ENCODE data around the gene SAPCD2. TPM values are rescaled to one million over a fixed set of nuclear protein-coding genes. Genes with fewer than 3 reads are reported as not detected.

Gene SAPCD2
- total RNA-seq, 1 experiment from 2014 or later = 29.8 TPM

DNA sequence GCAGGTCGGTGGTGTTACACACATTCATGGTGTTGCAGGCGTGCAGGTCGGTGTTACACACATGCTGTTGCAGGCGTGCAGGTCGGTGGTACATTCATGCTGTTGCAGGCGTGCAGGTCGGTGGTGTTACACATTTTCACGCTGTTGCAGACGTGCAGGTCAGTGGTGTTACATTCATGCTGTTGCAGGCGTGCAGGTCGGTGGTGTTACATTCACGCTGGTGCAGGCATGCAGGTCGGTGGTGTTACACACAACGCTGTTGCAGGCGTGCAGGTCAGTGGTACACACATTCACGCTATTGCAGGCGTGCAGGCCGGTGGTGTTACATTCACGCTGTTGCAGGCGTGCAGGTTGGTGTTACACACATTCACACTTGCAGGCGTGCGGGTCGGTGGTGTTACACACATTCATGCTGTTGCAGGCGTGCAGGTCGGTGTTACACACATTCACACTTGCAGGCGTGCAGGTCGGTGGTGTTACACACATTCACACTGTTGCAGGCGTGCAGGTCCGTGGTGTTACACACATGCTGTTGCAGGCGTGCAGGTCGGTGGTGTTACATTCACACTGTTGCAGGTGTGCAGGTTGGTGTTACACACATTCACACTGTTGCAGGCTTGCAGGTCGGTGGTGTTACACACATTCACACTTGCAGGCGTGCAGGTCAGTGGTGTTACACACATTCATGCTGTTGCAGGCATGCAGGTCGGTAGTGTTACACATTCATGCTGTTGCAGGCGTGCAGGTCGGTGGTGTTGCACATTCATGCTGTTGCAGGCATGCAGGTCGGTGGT lies 33.0 kb upstream of the SAPCD2 start:
- no peak overlapping the region for H2BK5ac ChIP-seq (ENCODE audit: insufficient read length, low read length)
- no peak overlapping the region for H2BK20ac ChIP-seq (ENCODE audit: low read depth, low read length, poor library complexity, severe bottlenecking)
- DNase-seq = no peak
- TF ChIP-seq, protein P1, sequence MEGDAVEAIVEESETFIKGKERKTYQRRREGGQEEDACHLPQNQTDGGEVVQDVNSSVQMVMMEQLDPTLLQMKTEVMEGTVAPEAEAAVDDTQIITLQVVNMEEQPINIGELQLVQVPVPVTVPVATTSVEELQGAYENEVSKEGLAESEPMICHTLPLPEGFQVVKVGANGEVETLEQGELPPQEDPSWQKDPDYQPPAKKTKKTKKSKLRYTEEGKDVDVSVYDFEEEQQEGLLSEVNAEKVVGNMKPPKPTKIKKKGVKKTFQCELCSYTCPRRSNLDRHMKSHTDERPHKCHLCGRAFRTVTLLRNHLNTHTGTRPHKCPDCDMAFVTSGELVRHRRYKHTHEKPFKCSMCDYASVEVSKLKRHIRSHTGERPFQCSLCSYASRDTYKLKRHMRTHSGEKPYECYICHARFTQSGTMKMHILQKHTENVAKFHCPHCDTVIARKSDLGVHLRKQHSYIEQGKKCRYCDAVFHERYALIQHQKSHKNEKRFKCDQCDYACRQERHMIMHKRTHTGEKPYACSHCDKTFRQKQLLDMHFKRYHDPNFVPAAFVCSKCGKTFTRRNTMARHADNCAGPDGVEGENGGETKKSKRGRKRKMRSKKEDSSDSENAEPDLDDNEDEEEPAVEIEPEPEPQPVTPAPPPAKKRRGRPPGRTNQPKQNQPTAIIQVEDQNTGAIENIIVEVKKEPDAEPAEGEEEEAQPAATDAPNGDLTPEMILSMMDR (conservative IDR thresholded peaks at IDR 0.05) = no peak
- H3K27me3 Mint-ChIP-seq (ENCODE audit: low read depth) = no peaks in the 10 kb centered on the region; the same call in 1 of the 2 replicates
- H3K4me3 Mint-ChIP-seq = no peak overlapping the region
- no peak overlapping the region for H3T11ph ChIP-seq (ENCODE audit: low read length)
- H2AFZ ChIP-seq (ENCODE audit: low read length) = no peak overlapping the region
- no peak overlapping the region for H3K9ac ChIP-seq (ENCODE audit: extremely low read depth, insufficient read length, low read length)
- no peak overlapping the region for H3K27ac ChIP-seq (ENCODE audit: insufficient read length, low read depth, low read length)
- no peak overlapping the region for H3K27ac Mint-ChIP-seq
- no peak overlapping the region for H2AK5ac ChIP-seq (ENCODE audit: insufficient read length, low read length)
- no peak overlapping the region for H3K4me2 ChIP-seq (ENCODE audit: insufficient read depth, insufficient read length, low read length)
- H3K56ac ChIP-seq (ENCODE audit: insufficient read length, low read depth, low read length) = no peak overlapping the region
- H3K27me3 ChIP-seq (ENCODE audit: insufficient read depth, low read length) = no peaks in the 10 kb centered on the region
- H3K4me1 Mint-ChIP-seq = no peaks in the 10 kb centered on the region
- H2BK120ac ChIP-seq (ENCODE audit: low read depth, low read length, poor library complexity, severe bottlenecking) = no peak overlapping the region
- H4K5ac ChIP-seq (ENCODE audit: insufficient read length, low read depth, low read length) = no peak overlapping the region
- H3K23me2 ChIP-seq (ENCODE audit: insufficient read length, low read depth, low read length, poor library complexity, severe bottlenecking) = no peaks in the 10 kb centered on the region
- H2BK12ac ChIP-seq (ENCODE audit: insufficient read length, low read depth, low read length) = no peak overlapping the region
- no CpG with 5 or more reads among the region's 37 CpGs for WGBS (ENCODE audit: extremely low coverage, insufficient read length, low lambda C conversion rate)
- H3K36me3 Mint-ChIP-seq (ENCODE audit: insufficient read depth in 1 of 3, low read depth in 3 of 3) = peaks cover 10 to 21% (median 15%) of the 10 kb centered on the region in 3 experiments
- H4K20me1 ChIP-seq (ENCODE audit: control insufficient read depth, insufficient read depth, insufficient read length) = no peaks in the 10 kb centered on the region
- H3K18ac ChIP-seq (ENCODE audit: insufficient read length, low read depth, low read length) = no peak overlapping the region
- H3K9me3 Mint-ChIP-seq = peaks cover 3 to 7% of the 10 kb centered on the region in 2 experiments; a peak in 4 of 5 replicates
- no peak overlapping the region for H4K91ac ChIP-seq (ENCODE audit: insufficient read length, low read depth, low read length)
- H2BK15ac ChIP-seq (ENCODE audit: low read depth, low read length) = no peak overlapping the region
- no peaks in the 10 kb centered on the region for H3K79me1 ChIP-seq (ENCODE audit: insufficient read depth, low read depth, low read length, poor library complexity, severe bottlenecking)
- H3K79me2 ChIP-seq (ENCODE audit: insufficient read depth, low read length) = no peaks in the 10 kb centered on the region
- no peak overlapping the region for H3K14ac ChIP-seq (ENCODE audit: insufficient read depth, low read length)
- no peak overlapping the region for H3K4ac ChIP-seq (ENCODE audit: low read depth, low read length)
- no peaks in the 10 kb centered on the region for H3K4me1 ChIP-seq (ENCODE audit: insufficient read depth, low read length)
- peaks cover 16% of the 10 kb centered on the region for H3K9me3 ChIP-seq (ENCODE audit: control insufficient read depth, low read depth, low read length)
- no peak overlapping the region for H3K23ac ChIP-seq (ENCODE audit: insufficient read length, low read depth, low read length)
- H4K8ac ChIP-seq (replicated peaks; ENCODE audit: insufficient read length, low read depth, low read length) = no peak overlapping the region

All from H9 (cell line).